Measurements from ENCODE around the gene FKRP.

DNA sequence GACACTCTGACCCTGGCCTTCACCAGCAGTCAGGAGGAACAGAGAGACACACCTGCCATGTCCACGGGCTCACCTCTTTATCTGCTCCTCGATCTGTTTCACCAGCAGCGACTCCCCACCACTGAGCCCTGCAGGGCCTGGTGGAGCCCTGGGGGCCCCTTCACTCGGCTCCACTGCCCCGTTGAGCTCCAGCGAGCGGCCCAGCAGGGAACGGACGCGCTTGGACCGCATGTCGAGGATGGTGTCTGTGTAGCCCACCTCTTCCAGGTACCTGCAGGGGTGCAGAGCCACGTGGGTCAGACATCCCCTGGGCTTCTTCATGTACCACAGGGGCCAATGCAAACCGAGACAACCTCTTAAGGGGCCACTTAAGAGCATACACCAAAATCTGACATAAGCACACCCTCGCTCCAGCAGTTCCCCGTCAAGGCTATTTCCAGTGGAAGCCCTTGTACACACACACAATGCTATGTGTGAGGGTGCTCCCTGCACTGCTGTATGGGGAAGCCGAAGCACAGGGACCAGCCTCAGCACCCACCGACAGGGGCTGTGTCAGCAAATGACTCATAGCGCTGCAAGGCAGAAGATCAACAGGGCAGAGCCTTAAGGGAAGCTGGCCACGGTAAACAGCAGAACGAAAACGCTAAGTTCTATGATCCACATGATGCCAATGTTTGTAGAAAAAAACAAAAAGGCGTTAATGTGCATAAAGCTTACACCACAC lies 12.7 kb upstream of the FKRP start:
- TF ChIP-seq, protein P1, sequence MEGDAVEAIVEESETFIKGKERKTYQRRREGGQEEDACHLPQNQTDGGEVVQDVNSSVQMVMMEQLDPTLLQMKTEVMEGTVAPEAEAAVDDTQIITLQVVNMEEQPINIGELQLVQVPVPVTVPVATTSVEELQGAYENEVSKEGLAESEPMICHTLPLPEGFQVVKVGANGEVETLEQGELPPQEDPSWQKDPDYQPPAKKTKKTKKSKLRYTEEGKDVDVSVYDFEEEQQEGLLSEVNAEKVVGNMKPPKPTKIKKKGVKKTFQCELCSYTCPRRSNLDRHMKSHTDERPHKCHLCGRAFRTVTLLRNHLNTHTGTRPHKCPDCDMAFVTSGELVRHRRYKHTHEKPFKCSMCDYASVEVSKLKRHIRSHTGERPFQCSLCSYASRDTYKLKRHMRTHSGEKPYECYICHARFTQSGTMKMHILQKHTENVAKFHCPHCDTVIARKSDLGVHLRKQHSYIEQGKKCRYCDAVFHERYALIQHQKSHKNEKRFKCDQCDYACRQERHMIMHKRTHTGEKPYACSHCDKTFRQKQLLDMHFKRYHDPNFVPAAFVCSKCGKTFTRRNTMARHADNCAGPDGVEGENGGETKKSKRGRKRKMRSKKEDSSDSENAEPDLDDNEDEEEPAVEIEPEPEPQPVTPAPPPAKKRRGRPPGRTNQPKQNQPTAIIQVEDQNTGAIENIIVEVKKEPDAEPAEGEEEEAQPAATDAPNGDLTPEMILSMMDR (CRISPR knock-in tag; IDR thresholded peaks at IDR 0.05): no peak
- TF ChIP-seq ZNF703 (CRISPR knock-in tag; IDR thresholded peaks at IDR 0.05; ENCODE audit: borderline replicate concordance): no peak
- TF ChIP-seq SP5 (CRISPR knock-in tag; IDR thresholded peaks at IDR 0.05; ENCODE audit: borderline replicate concordance, low read depth): no peak
- no peak for TF ChIP-seq KLF6 (CRISPR knock-in tag; IDR thresholded peaks at IDR 0.05)
- TF ChIP-seq GABPA (IDR thresholded peaks at IDR 0.05; ENCODE audit: low read depth, low read length): no peak
- TF ChIP-seq GABPA (CRISPR knock-in tag; IDR thresholded peaks at IDR 0.05; ENCODE audit: low read depth): no peak
- no peak for TF ChIP-seq TAF1 (CRISPR knock-in tag; IDR thresholded peaks at IDR 0.05)
- TF ChIP-seq, protein P2, sequence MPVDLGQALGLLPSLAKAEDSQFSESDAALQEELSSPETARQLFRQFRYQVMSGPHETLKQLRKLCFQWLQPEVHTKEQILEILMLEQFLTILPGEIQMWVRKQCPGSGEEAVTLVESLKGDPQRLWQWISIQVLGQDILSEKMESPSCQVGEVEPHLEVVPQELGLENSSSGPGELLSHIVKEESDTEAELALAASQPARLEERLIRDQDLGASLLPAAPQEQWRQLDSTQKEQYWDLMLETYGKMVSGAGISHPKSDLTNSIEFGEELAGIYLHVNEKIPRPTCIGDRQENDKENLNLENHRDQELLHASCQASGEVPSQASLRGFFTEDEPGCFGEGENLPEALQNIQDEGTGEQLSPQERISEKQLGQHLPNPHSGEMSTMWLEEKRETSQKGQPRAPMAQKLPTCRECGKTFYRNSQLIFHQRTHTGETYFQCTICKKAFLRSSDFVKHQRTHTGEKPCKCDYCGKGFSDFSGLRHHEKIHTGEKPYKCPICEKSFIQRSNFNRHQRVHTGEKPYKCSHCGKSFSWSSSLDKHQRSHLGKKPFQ (CRISPR knock-in tag; IDR thresholded peaks at IDR 0.05; ENCODE audit: insufficient replicate concordance): no peak
- no peak for TF ChIP-seq KAT7 (CRISPR knock-in tag; IDR thresholded peaks at IDR 0.05; ENCODE audit: borderline replicate concordance)
- no peak for TF ChIP-seq POLR2A (IDR thresholded peaks at IDR 0.05; ENCODE audit: insufficient read depth in 1 of 2, low read depth in 2 of 2, low read length in 2 of 2)
- TF ChIP-seq ZNF549 (CRISPR knock-in tag; IDR thresholded peaks at IDR 0.05): no peak
- no peak for TF ChIP-seq ZNF44 (CRISPR knock-in tag; IDR thresholded peaks at IDR 0.05)
- TF ChIP-seq ZNF335 (CRISPR knock-in tag; IDR thresholded peaks at IDR 0.05): no peak
- TF ChIP-seq ZFP36L2 (CRISPR knock-in tag; IDR thresholded peaks at IDR 0.05): no peak
- TF ChIP-seq, protein P3, sequence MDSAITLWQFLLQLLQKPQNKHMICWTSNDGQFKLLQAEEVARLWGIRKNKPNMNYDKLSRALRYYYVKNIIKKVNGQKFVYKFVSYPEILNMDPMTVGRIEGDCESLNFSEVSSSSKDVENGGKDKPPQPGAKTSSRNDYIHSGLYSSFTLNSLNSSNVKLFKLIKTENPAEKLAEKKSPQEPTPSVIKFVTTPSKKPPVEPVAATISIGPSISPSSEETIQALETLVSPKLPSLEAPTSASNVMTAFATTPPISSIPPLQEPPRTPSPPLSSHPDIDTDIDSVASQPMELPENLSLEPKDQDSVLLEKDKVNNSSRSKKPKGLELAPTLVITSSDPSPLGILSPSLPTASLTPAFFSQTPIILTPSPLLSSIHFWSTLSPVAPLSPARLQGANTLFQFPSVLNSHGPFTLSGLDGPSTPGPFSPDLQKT (CRISPR knock-in tag; IDR thresholded peaks at IDR 0.05; ENCODE audit: borderline replicate concordance): no peak
